ENCODE data around the gene SETD1A.

The SETD1A gene

DNA sequence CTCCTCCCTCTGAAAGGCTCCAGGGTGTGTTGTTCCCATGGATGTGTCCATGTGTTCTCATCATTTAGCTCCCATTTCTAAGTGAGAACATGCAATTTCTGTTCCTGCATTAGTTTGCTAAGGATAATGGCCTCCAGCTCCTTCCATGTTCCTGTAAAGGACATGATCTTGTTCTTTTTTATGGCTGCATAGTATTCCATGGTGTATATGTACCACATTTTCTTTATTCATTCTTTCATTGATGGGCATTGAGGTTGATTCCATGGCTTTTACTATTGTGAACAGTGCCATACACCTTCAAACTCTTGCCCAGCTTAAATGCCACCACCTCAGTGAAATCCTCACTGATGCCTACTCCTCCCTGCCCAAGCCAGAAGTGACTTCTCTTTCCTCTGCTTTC, 13.2 kb upstream of the SETD1A start:
- TF ChIP-seq POLR2A (IDR thresholded peaks at IDR 0.05; ENCODE audit: extremely low read depth, insufficient read length) (no peak), MYC (IDR thresholded peaks at IDR 0.05; ENCODE audit: low read depth, low read length) (no peak)
- TF ChIP-seq, protein P1, sequence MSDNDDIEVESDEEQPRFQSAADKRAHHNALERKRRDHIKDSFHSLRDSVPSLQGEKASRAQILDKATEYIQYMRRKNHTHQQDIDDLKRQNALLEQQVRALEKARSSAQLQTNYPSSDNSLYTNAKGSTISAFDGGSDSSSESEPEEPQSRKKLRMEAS (IDR thresholded peaks at IDR 0.05; ENCODE audit: low read depth, low read length) = no peak
- TF ChIP-seq, protein P2, sequence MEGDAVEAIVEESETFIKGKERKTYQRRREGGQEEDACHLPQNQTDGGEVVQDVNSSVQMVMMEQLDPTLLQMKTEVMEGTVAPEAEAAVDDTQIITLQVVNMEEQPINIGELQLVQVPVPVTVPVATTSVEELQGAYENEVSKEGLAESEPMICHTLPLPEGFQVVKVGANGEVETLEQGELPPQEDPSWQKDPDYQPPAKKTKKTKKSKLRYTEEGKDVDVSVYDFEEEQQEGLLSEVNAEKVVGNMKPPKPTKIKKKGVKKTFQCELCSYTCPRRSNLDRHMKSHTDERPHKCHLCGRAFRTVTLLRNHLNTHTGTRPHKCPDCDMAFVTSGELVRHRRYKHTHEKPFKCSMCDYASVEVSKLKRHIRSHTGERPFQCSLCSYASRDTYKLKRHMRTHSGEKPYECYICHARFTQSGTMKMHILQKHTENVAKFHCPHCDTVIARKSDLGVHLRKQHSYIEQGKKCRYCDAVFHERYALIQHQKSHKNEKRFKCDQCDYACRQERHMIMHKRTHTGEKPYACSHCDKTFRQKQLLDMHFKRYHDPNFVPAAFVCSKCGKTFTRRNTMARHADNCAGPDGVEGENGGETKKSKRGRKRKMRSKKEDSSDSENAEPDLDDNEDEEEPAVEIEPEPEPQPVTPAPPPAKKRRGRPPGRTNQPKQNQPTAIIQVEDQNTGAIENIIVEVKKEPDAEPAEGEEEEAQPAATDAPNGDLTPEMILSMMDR (IDR thresholded peaks at IDR 0.05; ENCODE audit: low read depth, low read length) = no peak
- H3K4me3 ChIP-seq (ENCODE audit: low read depth, low read length) = no peak overlapping the region
- no peak for DNase-seq (ENCODE audit: low read depth)

DNA sequence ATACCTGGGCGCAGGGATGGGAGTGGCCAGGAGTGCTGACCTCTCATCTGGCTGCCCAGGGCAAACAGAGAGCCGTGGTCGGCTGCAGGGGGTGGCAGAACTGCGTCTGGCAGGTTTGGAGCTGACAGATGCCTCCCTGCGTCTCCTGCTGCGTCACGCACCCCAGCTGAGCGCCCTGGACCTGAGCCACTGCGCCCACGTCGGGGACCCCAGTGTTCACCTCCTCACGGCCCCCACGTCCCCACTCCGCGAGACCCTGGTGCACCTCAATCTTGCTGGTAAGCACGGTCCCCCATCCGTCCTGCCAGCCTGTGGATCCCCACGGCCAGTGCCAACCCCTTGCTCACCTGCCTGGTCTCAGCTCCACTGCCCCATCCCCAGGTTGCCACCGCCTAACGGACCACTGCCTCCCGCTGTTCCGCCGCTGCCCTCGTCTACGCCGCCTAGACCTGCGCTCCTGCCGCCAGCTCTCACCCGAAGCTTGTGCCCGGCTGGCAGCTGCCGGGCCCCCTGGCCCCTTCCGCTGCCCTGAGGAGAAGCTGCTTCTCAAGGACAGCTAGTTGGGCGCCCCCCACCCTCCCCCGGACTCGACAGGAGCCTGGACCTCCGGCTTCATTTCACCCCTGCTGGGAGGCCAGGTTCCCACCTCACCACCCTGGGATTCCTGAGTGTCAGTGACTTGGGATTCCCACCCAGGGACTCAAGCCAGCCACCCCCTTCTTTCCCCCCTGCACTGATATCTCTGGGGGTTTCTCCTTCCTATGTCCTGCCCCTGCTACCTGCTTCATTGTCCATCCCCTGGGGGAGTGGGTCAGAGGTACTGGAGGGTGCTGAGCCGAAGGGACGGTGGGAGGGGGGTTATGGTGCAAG, 10.6 kb upstream of the SETD1A start:
- no peak for DNase-seq (ENCODE audit: low read depth)
- TF ChIP-seq, protein P1 (IDR thresholded peaks at IDR 0.05; ENCODE audit: low read depth, low read length) = no peak
- TF ChIP-seq POLR2A (IDR thresholded peaks at IDR 0.05; ENCODE audit: extremely low read depth, insufficient read length) (no peak), MYC (IDR thresholded peaks at IDR 0.05; ENCODE audit: low read depth, low read length) (no peak)
- TF ChIP-seq, protein P2 (IDR thresholded peaks at IDR 0.05; ENCODE audit: low read depth, low read length) = no peak
- H3K4me3 ChIP-seq (ENCODE audit: low read depth, low read length) = no peak overlapping the region

DNA sequence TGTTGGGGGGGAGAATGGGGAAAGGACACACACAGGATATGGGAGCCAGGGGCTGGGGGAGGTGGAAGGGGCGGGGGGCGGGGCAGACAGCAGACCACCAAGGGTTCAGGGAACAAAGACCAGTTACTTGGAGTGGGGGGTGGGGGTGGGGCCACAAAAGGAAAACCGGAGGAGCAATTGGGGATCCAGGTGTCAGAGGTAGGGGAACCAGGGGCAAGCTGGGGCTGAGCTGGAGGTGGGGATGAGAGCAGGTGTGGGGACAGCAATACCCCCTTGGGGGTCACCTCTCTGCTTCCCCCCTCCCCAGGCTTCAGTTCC, 10.1 kb upstream of the SETD1A start:
- TF ChIP-seq POLR2A (IDR thresholded peaks at IDR 0.05; ENCODE audit: extremely low read depth, insufficient read length) (no peak), MYC (IDR thresholded peaks at IDR 0.05; ENCODE audit: low read depth, low read length) (no peak)
- TF ChIP-seq, protein P1 (IDR thresholded peaks at IDR 0.05; ENCODE audit: low read depth, low read length) = no peak
- TF ChIP-seq, protein P2 (IDR thresholded peaks at IDR 0.05; ENCODE audit: low read depth, low read length) = no peak
- DNase-seq (ENCODE audit: low read depth) = no peak
- no peak overlapping the region for H3K4me3 ChIP-seq (ENCODE audit: low read depth, low read length)

DNA sequence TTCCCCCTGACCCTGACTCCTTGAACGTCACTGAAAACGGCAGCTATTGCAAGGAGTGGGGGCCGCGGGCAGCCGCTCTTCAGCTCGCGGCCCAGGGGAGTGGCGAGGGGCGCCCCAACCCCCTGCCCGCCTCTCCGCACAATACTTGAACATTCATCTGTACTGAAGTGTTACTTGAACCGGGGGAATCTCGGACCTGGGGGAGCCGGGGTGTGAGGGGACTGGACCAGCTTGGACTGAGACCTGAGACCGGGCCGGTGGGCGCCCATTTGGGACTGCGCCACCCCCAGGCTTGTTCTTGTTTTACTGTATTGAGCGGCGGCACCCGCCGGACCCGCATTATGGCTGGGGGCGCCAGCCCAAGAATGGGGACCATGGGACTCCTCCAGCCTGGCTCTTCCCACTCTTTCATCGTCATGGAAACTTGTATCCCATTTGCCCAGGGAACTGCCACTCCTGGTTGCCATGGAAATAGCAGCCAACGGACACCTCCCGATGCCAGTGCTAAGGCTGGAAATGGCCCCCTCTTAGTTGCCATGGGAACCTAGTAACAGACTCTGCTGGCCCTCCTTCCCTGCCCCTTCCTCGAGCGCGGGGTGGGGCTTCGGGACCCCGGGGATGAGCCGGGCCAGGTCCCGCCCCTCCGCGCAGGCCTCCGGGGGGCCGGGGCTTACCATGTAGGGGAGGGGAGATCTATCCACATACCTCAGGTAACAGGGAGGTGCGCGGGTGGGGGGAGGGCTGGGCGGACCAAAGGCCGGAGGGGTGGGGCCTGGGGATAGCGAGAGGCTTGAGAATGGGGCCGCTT, 9.5 kb upstream of the SETD1A start:
- TF ChIP-seq, protein P2 (IDR thresholded peaks at IDR 0.05; ENCODE audit: low read depth, low read length) = no peak
- TF ChIP-seq MYC (IDR thresholded peaks at IDR 0.05; ENCODE audit: low read depth, low read length) = no peak
- TF ChIP-seq, protein P1 (IDR thresholded peaks at IDR 0.05; ENCODE audit: low read depth, low read length) = no peak
- peak overlapping the region; percentile 83 for H3K4me3 ChIP-seq (ENCODE audit: low read depth, low read length)
- DNase-seq (ENCODE audit: low read depth) = peak; percentile 51

DNA sequence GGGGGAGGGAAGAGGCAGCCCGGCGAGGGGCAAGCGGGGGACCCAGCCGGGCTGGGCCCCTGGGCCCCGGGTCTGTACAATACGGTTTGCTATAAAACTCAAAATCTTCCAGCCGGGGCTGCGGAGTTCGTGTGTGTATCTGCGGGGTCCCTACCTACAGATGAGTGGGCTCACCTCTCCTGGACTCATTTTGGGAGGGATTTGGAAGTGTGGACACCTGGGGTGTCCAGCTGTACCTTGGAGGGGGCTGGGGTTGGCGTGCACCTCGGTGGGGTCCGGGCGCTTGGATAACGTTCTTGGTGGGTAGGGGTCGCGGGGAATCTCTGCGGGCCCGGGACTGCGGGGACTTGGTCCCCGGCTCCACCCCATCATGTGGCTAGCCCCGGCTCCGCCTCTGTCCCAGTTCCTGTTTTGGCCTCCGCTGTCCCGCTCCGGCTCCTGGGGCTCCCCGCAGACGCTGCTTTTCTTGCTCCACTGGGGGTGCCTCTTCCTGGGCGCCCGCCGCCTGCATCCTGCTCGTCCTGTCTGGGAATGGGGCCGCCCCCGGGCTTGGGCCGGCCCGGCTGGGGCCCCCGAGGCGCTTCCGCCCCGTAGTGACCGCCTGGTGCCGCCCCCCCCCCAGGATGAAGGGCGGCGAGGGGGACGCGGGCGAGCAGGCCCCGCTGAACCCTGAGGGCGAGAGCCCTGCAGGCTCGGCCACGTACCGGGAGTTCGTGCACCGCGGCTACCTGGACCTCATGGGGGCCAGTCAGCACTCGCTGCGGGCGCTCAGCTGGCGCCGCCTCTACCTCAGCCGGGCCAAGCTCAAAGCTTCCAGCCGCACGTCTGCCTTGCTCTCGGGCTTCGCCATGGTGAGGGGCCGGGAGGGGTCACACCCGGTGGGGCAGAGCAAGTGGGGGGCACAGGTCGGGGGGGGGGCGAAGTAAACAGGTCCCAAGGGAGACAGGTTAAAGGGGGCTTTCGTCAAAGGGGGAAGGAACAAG, 8.6 kb upstream of the SETD1A start, which contains the start of gene ORAI3:
ORAI3 (plus strand) TSS at position 402 of the 983 bp plus-strand sequence; CDS start at position 624, 222 bp downstream.
- peak within 1 kb of the TSS; percentile 83 for H3K4me3 ChIP-seq (ENCODE audit: low read depth, low read length)
- peak; percentile 88 for DNase-seq (ENCODE audit: low read depth)
- TF ChIP-seq, protein P2 (IDR thresholded peaks at IDR 0.05; ENCODE audit: low read depth, low read length) = no peak
- TF ChIP-seq POLR2A (IDR thresholded peaks at IDR 0.05; ENCODE audit: extremely low read depth, insufficient read length) (peak; percentile 69), MYC (IDR thresholded peaks at IDR 0.05; ENCODE audit: low read depth, low read length) (0 out of 2 replicates have a peak, but pooled peaks have one; percentile 13)
- TF ChIP-seq, protein P1 (IDR thresholded peaks at IDR 0.05; ENCODE audit: low read depth, low read length) = peak; percentile 10; the same call in 1 of the 2 replicates

Data from NB4 (cell line).